HG03571 (cell line): ENCODE data around the gene PPFIA1.
A peak's percentile ranks its signal among the peaks of the same experiment; 100 is the strongest.

Experiments
- ATAC-seq: cut with Tn5 transposase; IDR thresholded peaks from one replicate; pipeline ENCODE4 v1.9.1; 2021; ENCODE audit not compliant: unreplicated experiment

The PPFIA1 gene

GRCh38 chr11:70270104-70270876, at the start of gene PPFIA1:
TSS of gene PPFIA1 (plus strand) at chr11:70270690. CDS start at chr11:70272173, 1,483 bp downstream.
- ATAC-seq, result peak; percentile 91

GRCh38 chr11:70220920-70221319, 49.6 kb upstream of the PPFIA1 start:
- no peak for ATAC-seq

- no peak for ATAC-seq
Measured at GRCh38 chr11:70225681-70226177, 44.8 kb upstream of the PPFIA1 start.

GRCh38 chr11:70226183-70226582, 44.3 kb upstream of the PPFIA1 start:
- ATAC-seq, result no peak

GRCh38 chr11:70226967-70227366, 43.5 kb upstream of the PPFIA1 start:
- ATAC-seq, result no peak

GRCh38 chr11:70229737-70230136, 40.8 kb upstream of the PPFIA1 start:
- no peak for ATAC-seq

- no peak for ATAC-seq
Measured at GRCh38 chr11:70230151-70230839, 40.2 kb upstream of the PPFIA1 start.

- ATAC-seq, result no peak
Measured at GRCh38 chr11:70230840-70231710, 39.4 kb upstream of the PPFIA1 start.

- ATAC-seq, result no peak
Measured at GRCh38 chr11:70233034-70233433, 37.5 kb upstream of the PPFIA1 start.

GRCh38 chr11:70233511-70233934, 37.0 kb upstream of the PPFIA1 start:
- ATAC-seq, result no peak

GRCh38 chr11:70233962-70234361, 36.5 kb upstream of the PPFIA1 start:
- ATAC-seq, result no peak

- ATAC-seq, result no peak
Measured at GRCh38 chr11:70240337-70240736, 30.2 kb upstream of the PPFIA1 start.

GRCh38 chr11:70241709-70242108, 28.8 kb upstream of the PPFIA1 start:
- no peak for ATAC-seq

GRCh38 chr11:70242885-70243284, 27.6 kb upstream of the PPFIA1 start:
- ATAC-seq, result no peak

- no peak for ATAC-seq
Measured at GRCh38 chr11:70243912-70244652, 26.4 kb upstream of the PPFIA1 start.

- no peak for ATAC-seq
Measured at GRCh38 chr11:70244698-70245097, 25.8 kb upstream of the PPFIA1 start.

GRCh38 chr11:70246196-70246595, 24.3 kb upstream of the PPFIA1 start:
- ATAC-seq, result no peak

- no peak for ATAC-seq
Measured at GRCh38 chr11:70247042-70247709, 23.3 kb upstream of the PPFIA1 start.

- ATAC-seq, result no peak
Measured at GRCh38 chr11:70247710-70248072, 22.8 kb upstream of the PPFIA1 start.
